Measurements from ENCODE around the gene SYNC. TPM values are rescaled to one million over a fixed set of nuclear protein-coding genes. Genes with fewer than 3 reads are reported as not detected.

SYNC gene
- total and polyA plus RNA-seq, 2 of the 8 experiments (the other 6 are each of a cell fraction or from before 2014, with no cell fraction given): 0.06 to 0.17 TPM

GRCh38 chr1:32681999-32682398 lies 20.6 kb downstream of the SYNC start:
- H3K4me1 ChIP-seq (replicated peaks in 1 of 4; ENCODE audit: control insufficient read depth in 3 of 4, insufficient read depth in 4 of 4, low read length in 3 of 4): no peaks in the 10 kb centered on the region
- no peak overlapping the region for H2AK5ac ChIP-seq (ENCODE audit: low read depth, low read length)
- no peaks in the 10 kb centered on the region for H3K79me1 ChIP-seq (ENCODE audit: low read depth, low read length)
- no peak overlapping the region for H3K56ac ChIP-seq (replicated peaks; ENCODE audit: insufficient read length, low read depth, low read length)
- no peak overlapping the region for H3K4me3 ChIP-seq (ENCODE audit: extremely low read depth in 1 of 4, insufficient read depth in 2 of 4, low read depth in 3 of 4, low read length in 4 of 4)
- no peak overlapping the region for H2BK120ac ChIP-seq (replicated peaks; ENCODE audit: low read depth, low read length)
- H3K9me3 ChIP-seq (ENCODE audit: insufficient read depth in 2 of 2, low read depth in 1 of 2, low read length in 1 of 2): no peaks in the 10 kb centered on the region
- no peak overlapping the region for H4K91ac ChIP-seq (replicated peaks; ENCODE audit: insufficient read length, low read length)
- no peak overlapping the region for H2BK5ac ChIP-seq (ENCODE audit: low read depth, low read length)
- H3K27me3 ChIP-seq (replicated peaks in 1 of 4; ENCODE audit: control insufficient read depth in 3 of 4, extremely low read depth in 1 of 4, insufficient read depth in 3 of 4, low read length in 3 of 4): no peaks in the 10 kb centered on the region
- H2AFZ ChIP-seq (ENCODE audit: low read length): no peak overlapping the region
- no peak overlapping the region for H2BK20ac ChIP-seq (ENCODE audit: low read length)
- H2BK12ac ChIP-seq (ENCODE audit: low read depth, low read length): no peak overlapping the region
- H4K20me1 ChIP-seq (replicated peaks in 1 of 2; ENCODE audit: control insufficient read depth in 1 of 2, insufficient read depth in 2 of 2, low read length in 2 of 2): peaks cover 0 to 1% of the 10 kb centered on the region in 2 experiments
- H3K36me3 ChIP-seq (ENCODE audit: control insufficient read depth in 2 of 4, insufficient read depth in 4 of 4, low read length in 3 of 4): peaks cover 23 to 91% (median 58%) of the 10 kb centered on the region in 4 experiments
- no peaks in the 10 kb centered on the region for H3K79me2 ChIP-seq (ENCODE audit: control insufficient read depth in 1 of 2, insufficient read depth in 2 of 2, low read length in 2 of 2)
- CTCF ChIA-PET (ENCODE audit: partially characterized antibody): interaction anchor here (0.9 kb wide), 1 partner anchor 19 kb away, joined by 3 read pairs; no protein-coding TSS in a partner anchor
- peak; percentile 32 for FAIRE-seq
- H3K18ac ChIP-seq (ENCODE audit: extremely low read depth, low read length): no peak overlapping the region
- no peak overlapping the region for H3K23ac ChIP-seq (ENCODE audit: insufficient read length)
- H3K4ac ChIP-seq (replicated peaks; ENCODE audit: insufficient read length, low read depth, low read length): no peak overlapping the region
- H3K23me2 ChIP-seq (ENCODE audit: low read depth, low read length): no peaks in the 10 kb centered on the region
- no peak overlapping the region for H2BK15ac ChIP-seq (ENCODE audit: low read length)
- TF ChIP-seq ZNF274 (IDR thresholded peaks at IDR 0.05; ENCODE audit: borderline replicate concordance, extremely low read depth, low read length) (no peak), KDM1A (IDR thresholded peaks at IDR 0.05; ENCODE audit: borderline replicate concordance, low read length) (no peak), E2F6 (IDR thresholded peaks at IDR 0.05) (no peak), KDM4A (IDR thresholded peaks at IDR 0.05; ENCODE audit: low read depth, low read length, severe bottlenecking) (no peak), RXRA (IDR thresholded peaks at IDR 0.05; ENCODE audit: insufficient read depth, low read depth, low read length) (no peak)
- no peak for DNase-seq (ENCODE audit: low read depth in 1 of 2, low spot score in 2 of 2)
- POLR2A ChIA-PET (ENCODE audit: partially characterized antibody): interaction anchor here (0.6 to 15.0 kb wide), 8 partner anchors 6 to 281 kb away, joined by 3 to 124 read pairs (median 4); no protein-coding TSS in a partner anchor
- H3K4me2 ChIP-seq (ENCODE audit: insufficient read depth in 1 of 2, low read depth in 2 of 2, low read length in 2 of 2): no peak overlapping the region
- H3K14ac ChIP-seq (ENCODE audit: insufficient read length): no peak overlapping the region
- H3K9ac ChIP-seq (replicated peaks in 1 of 4; ENCODE audit: extremely low read depth in 1 of 4, low read depth in 3 of 4, low read length in 3 of 4): no peak overlapping the region
- WGBS, 2 experiments (ENCODE audit: extremely low coverage in 1 of 2, insufficient coverage in 1 of 2, insufficient read length in 1 of 2, insufficient replicate concordance in 2 of 2, low coverage in 1 of 2, low lambda C conversion rate in 2 of 2, missing lambda C conversion rate in 1 of 2): 96% methylated on average over 3 of the region's 3 CpGs; no CpG with 5 or more reads in 1 of the 2 experiments
- no peak overlapping the region for H3K27ac ChIP-seq (ENCODE audit: low read depth, low read length)
- no peak overlapping the region for H4K5ac ChIP-seq (ENCODE audit: insufficient read length, low read depth, low read length)
- H4K8ac ChIP-seq (ENCODE audit: extremely low read depth, insufficient read depth, low read length): no peak overlapping the region
